ENCODE results near the gene NCK1.
"Not testable (repeated sequence)": the region's sequence is repeated elsewhere in the genome, so short reads cannot be mapped to it uniquely, and the experiment has no call there.

NCK1 gene

GRCh38 chr3:136974670-136975069 lies 112.7 kb downstream of the NCK1 start:
- DNase-seq (ENCODE audit: low read depth, low spot score) = no peak
- H3K27ac ChIP-seq = no peak overlapping the region

GRCh38 chr3:136979204-136979603 lies 117.2 kb downstream of the NCK1 start:
- H3K27ac ChIP-seq = peak overlapping the region; percentile 33
- no peak for DNase-seq (ENCODE audit: low read depth, low spot score)

- no peak for DNase-seq (ENCODE audit: low read depth, low spot score)
- H3K27ac ChIP-seq = peak overlapping the region; percentile 33
These were observed 117.7 kb downstream of the NCK1 start for GRCh38 chr3:136979684-136980083.

- H3K27ac ChIP-seq = no peak overlapping the region
- DNase-seq (ENCODE audit: low read depth, low spot score) = no peak
These were observed 120.0 kb downstream of the NCK1 start for GRCh38 chr3:136982033-136982432.

- DNase-seq (ENCODE audit: low read depth, low spot score) = no peak
- H3K27ac ChIP-seq = no peak overlapping the region
These were observed 120.6 kb downstream of the NCK1 start for GRCh38 chr3:136982520-136983138.

- peak overlapping the region; percentile 87 for H3K27ac ChIP-seq
- DNase-seq (ENCODE audit: low read depth, low spot score) = peak; percentile 60
These were observed 122.8 kb downstream of the NCK1 start for GRCh38 chr3:136984837-136985236.

- not testable (repeated sequence) for H3K27ac ChIP-seq; DNase-seq (ENCODE audit: low read depth, low spot score)
These were observed 125.5 kb downstream of the NCK1 start for GRCh38 chr3:136987398-136987980.

GRCh38 chr3:136988651-136989050 lies 126.6 kb downstream of the NCK1 start:
- DNase-seq (ENCODE audit: low read depth, low spot score) = no peak
- peak overlapping the region; percentile 5 for H3K27ac ChIP-seq

- peak overlapping the region; percentile 87 for H3K27ac ChIP-seq
- no peak for DNase-seq (ENCODE audit: low read depth, low spot score)
These were observed 127.9 kb downstream of the NCK1 start for GRCh38 chr3:136989781-136990524.

- H3K27ac ChIP-seq = peak overlapping the region; percentile 87
- no peak for DNase-seq (ENCODE audit: low read depth, low spot score)
These were observed 128.8 kb downstream of the NCK1 start for GRCh38 chr3:136990826-136991225.

GRCh38 chr3:136992115-136992514 lies 130.1 kb downstream of the NCK1 start:
- H3K27ac ChIP-seq = peak overlapping the region; percentile 87
- no peak for DNase-seq (ENCODE audit: low read depth, low spot score)

GRCh38 chr3:136994772-136995516 lies 132.9 kb downstream of the NCK1 start:
- peak; percentile 94 for DNase-seq (ENCODE audit: low read depth, low spot score)
- peak overlapping the region; percentile 87 for H3K27ac ChIP-seq

GRCh38 chr3:136995652-136996051 lies 133.6 kb downstream of the NCK1 start:
- peak overlapping the region; percentile 87 for H3K27ac ChIP-seq
- DNase-seq (ENCODE audit: low read depth, low spot score) = no peak

Measured in epithelial cell of prostate (primary cell).